Kasumi-1 (cell line): Measurements from ENCODE around the gene RUSF1.

ENCODE experiments used
- DNase-seq, 2 experiments: peaks; one replicate each; lab custom pipeline; 2025; lab: John Stamatoyannopoulos, UW

The RUSF1 gene

DNA sequence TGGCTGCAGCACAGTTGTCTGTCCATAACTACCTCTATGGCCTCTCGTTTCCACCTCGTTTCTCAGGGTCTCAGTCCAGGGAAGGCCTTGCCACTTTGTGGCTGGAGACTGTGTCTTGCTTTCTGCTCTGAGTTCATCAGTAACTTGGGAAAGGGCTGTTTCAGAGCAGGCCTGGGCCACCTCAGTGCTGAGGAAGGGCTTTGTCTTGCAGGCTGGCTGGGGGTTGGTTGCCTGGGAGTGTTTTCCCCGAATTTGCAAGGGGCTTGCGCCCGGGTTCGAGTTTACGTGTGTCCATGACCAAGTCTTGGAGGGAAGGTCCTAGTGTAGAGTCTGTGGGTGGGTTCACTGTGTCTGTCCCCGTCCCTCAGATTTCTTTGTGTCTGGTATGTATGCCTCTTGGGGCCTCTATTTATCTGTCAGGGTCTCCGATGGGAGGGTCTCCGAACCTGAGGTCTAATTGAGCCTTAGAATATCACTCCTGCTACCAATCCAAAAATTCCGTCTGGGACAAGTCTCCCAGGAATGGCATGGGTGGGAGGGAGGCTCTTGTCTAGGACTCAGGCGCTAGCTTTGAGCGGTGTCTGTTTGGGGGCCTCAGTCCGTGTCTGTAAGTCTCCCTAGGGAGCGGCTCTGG lies 36.8 kb downstream of the RUSF1 start:
- DNase-seq, result no peak

DNA sequence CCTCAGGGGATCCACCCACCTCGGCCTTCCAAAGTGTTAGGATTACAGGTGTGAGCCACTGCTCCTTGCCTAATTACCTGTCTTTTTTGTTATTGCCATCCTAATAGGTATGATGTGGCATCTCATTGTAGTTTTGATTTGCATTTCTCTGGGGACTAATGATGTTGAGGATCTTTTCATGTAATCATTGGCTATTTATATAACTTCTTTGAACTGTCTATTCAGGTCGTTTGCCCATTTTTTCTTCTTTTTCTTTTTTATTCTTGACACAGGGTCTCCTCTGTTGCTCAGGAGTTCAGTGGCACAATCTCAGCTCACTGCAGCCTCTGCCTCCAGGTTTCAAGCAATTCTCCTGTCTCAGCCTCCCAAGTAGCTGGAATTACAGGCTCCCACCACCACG lies 37.6 kb downstream of the RUSF1 start:
- no peak for DNase-seq

DNA sequence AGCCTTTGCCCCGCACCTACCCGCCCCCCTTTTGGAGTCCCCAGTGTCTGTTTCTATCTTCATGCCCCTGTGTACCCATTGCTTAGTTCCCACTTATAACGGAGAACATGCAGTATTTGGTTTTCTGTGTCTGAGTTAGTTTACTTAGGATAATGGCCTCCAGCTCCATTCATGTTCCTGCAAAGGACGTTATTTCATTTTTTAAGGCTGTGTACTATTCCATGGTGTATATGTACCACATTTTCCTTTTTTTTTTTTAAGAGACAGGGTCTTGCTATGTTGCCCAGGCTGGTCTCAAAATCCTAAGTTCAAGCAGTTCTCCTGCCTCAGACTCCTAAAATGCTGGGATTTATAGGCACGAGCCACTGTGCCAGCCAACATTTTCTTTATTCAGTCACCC lies 40.3 kb downstream of the RUSF1 start:
- no peak for DNase-seq

DNA sequence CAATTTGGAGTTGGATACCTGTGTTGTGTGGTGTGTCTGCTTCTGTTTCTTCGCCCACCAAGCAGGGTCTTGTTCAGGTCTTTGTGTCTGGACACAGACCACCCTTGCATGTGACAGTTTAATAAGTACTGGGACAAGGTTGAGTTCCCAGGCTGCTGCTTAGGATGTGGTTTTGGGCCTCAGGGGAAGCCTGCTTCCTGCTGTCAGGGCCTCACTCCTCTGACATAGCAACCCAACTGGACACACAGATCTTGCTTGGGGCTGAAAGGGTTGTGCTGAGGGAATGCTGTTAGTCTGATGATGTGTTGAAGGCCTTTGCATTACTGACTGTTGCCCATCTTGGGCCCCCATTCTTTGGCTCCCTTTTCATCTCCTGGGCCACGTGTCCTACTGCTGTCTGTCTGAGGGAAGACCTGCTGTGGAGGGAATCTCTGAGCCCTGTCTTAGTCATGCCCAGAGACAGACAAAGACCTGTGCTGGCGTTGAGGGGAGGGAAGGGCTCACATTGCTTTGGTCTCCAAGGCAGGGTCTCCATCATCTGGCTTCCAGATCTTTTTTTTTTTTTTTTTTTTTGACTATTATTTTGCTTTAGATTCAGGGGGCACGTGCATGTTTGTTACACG lies 40.9 kb downstream of the RUSF1 start:
- DNase-seq, result peak; percentile 31 to 50

DNA sequence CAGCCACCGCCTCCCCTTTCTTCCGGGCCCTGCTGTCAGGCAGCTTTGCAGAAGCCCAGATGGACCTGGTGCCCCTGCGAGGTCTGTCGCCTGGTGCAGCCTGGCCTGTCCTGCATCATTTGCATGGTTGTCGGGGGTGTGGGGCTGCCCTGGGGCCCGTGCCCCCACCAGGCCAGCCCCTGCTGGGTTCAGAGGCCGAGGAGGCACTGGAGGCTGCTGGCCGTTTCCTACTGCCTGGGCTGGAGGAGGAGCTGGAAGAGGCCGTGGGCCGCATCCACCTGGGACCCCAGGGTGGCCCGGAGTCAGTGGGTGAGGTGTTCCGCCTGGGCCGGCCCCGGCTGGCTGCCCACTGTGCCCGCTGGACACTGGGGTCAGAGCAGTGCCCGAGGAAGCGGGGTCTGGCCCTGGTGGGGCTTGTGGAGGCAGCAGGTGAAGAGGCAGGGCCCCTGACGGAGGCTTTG lies 41.8 kb downstream of the RUSF1 start:
- no peak for DNase-seq

DNA sequence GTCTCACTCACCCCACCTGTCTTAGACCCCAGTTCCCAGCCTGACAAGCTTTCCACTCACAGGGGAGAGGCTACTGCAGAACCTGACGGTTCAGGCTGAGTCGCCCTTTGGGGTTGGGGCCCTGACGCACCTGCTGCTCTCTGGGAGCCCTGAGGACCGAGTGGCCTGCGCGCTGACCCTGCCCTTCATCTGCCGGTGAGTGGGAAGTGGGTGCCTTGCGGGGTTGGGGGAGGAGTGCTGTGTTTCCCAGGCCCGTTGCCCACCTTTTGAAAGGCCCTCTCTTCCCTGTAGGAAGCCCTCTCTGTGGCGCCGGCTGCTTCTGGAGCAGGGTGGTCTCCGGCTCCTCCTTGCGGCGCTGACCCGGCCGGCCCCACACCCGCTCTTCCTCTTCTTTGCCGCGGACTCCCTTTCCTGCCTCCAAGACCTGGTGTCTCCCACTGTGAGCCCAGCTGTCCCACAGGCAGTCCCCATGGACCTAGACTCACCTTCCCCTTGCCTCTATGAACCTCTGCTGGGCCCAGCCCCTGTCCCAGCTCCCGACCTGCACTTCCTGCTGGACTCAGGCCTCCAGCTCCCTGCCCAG lies 42.3 kb downstream of the RUSF1 start:
- no peak for DNase-seq

DNA sequence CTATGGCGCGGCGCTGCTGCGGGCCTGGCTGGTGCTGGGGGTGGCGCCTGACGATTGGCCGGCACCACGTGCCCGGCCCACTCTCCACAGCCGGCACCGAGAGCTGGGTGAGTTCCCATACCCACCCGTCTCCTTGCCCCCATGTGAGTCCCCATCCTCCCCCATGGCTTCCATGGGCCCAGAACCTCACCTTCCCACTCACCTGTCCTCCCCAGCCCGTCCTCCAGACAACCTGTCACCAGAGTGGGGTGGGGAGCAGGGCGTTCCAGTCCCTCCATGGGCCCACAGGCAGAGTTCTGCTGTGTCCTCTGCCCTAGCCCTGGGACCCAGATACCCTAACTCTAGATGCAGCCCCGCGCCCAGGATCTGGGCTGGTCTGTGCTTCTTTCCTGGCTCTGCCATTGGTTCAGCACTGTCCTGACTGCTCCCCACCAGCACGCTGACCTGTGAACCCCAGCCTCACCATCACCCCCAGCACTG lies 43.4 kb downstream of the RUSF1 start:
- DNase-seq, result no peak

DNA sequence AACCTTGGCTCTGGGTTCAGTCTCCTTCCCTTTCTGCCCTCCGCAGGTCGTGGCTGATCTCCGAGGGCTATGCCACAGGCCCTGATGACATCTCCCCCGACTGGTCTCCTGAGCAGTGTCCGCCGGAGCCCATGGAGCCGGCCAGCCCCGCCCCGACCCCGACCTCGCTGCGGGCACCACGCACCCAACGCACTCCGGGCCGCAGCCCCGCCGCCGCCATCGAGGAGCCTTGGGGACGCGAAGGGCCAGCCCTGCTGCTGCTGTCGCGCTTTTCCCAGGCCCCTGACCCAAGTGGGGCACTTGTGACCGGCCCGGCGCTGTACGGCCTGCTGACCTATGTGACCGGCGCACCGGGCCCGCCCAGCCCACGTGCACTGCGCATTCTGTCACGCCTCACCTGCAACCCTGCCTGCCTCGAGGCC lies 43.8 kb downstream of the RUSF1 start:
- DNase-seq, result no peak

DNA sequence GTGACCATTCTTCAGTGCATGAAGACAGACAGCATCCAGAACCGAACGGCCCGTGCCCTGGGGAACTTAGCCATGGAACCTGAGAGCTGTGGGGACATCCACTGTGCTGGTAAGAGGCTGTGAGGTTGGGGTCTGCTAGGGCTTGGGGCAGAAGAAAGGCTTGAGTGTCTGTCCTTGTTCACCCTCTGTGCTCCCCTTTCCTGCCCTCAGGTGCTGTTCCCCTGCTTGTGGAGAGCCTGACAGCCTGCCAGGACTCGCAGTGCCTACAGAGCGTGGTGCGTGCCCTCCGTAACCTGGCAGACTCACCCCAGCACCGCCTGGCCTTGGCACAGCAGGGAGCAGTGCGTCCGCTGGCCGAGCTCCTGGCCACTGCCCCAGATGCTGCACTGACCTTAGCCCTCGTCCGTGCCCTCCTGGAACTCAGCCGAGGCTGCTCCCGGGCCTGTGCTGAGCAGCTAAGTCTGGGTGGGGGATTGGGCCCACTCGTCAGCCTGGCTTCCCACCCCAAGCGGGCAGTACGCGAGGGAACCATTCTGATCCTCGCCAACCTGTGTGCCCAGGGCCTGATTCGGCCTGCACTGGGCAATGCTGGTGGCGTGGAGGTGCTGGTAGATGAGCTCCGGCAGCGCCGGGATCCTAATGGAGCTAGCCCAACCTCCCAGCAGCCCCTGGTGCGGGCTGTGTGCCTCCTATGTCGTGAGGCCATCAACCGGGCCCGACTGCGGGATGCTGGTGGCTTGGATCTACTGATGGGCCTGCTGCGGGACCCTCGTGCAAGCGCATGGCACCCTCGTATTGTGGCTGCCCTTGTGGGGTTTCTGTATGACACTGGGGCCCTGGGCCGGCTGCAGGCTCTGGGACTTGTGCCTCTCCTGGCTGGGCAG lies 46.0 kb downstream of the RUSF1 start:
- no peak for DNase-seq

DNA sequence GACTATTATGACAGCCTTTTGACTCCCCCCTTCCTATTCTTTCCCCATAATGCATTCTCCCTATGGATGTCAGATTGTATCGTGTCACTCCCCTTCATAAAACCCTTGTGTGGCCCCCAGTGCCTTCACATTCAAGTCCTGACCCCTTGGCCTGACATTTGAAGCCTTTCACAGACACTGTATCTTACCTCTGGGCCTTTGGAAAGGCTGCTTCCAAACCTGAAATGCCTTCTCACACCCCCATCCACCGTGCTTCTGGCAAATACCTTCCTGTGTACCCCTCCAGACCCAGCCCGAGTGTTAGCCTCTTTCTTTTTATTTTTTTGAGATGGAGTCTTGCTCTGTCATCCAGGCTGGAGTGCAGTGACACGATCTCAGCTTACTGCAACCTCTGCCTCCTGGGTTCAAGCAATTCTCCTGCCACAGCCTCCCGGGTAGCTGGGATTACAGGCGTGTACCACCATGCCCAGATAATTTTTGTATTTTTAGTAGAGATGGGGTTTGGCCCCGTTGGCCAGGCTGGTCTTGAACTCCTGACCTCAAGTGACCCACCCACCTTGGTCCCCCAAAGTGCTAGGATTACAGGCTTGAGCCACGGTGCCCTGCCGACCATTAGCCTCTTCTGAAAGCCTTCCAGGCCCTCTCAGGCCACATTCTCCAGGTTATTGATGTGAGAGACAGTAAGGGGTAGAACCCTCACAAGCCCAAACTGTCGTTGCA lies 46.8 kb downstream of the RUSF1 start:
- no peak for DNase-seq

DNA sequence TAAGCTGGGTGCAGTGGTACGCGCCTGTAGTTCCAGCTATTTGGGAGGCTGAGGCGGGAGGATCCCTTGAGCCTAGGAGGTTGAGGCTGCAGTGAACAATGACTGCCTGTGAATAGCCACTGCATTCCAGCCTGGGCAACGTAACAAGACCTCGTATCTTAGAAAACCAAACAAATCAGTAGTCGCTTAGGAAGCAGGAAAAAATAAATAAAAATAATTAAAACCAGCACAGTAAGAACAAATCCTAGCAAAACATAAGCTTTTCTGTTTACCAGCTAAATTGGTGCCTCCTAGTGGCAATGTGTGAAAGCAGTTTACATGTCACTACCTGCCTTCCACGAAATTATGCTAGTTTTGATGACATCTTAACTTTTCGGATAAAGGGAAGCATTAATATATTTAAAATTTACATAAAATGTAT lies 47.6 kb downstream of the RUSF1 start:
- DNase-seq, result peak; percentile 28 to 37

DNA sequence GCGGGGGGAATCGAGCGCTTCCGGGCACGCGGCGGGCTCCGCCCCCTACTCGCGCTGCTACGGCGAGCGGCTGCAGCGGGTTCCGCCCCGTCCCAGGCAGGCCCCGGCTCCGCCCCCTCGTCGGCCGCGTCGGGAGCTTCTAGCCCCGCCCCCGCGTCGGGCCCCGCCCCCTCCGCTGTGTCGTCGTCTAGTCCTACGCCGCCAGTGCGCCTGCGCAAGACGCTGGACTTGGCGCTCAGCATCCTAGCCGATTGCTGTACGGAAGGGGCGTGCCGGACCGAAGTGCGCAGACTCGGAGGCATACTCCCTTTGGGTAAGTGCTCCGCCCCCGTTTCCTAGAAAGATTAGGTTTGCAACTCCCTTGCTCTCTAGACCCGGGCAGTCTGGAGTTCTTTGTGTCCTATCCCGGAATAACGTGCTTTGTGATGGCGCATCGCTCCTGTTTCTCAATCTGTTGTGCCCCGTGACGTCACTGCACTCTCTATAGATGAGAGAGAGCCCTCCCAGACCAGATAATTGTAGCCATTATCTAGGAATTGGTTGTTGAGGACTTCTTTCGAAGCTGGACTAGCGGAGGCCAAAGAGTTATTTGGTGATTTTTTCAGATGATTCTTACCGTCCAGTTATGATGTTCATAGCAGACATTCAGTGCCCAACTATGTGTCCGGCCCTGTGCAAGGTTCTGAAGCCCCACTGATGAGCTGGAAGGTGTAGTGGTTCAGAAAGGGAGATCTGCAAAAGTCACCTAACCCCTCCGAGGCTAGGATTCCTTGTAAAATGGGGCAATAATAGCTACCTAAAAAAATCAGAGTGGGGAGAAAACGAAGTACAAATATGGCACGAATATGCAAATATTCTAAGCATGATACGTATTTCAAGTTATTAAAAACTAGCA lies 48.3 kb downstream of the RUSF1 start:
- DNase-seq, result peak; percentile 89 to 91

DNA sequence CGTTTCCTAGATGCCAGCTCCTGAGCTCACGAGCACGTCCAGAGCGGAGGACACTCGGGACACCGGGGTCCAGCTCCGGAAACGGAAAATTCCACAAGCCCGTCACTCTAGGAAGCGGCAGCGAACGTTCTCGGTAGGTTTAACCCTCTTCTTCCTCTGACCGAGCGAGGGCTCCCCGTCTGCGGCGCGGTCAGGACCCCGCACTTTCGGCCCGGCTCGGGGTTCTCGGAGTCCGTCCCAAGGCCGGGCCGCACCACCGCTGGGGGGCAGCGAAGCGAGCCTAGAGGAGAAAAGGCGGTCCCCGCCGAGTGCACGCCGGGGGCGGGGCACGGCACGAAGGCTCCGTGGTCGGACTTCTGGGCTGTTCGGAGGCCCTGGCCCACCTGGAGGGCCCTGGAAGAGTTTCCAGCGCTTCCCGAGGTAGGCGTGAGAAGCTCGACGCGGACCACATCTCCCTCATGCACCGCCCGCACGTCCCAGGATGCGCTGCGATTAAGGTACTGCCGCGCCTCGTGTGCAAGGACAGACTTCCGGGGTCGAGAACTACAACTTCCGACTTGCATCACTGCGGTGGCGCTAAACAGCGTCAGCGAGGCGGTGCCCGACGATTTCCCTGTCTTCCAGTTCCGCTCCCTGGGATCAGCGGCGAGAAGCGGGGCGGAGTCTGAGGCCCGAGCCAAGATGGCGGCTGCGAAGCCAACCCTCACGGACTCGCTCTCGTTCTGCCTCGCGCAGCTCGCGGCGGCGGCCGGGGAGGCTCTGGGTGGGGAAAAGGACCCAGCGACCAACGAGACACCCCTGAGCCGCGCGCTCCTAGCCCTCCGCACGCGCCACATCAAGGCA lies 49.1 kb downstream of the RUSF1 start, which contains the start of gene ARMC5:
TSS of gene ARMC5 (plus strand) at position 658 of the 843 bp plus-strand sequence. CDS start at position 682, 24 bp downstream.
- DNase-seq, result peak; percentile 85 to 90

DNA sequence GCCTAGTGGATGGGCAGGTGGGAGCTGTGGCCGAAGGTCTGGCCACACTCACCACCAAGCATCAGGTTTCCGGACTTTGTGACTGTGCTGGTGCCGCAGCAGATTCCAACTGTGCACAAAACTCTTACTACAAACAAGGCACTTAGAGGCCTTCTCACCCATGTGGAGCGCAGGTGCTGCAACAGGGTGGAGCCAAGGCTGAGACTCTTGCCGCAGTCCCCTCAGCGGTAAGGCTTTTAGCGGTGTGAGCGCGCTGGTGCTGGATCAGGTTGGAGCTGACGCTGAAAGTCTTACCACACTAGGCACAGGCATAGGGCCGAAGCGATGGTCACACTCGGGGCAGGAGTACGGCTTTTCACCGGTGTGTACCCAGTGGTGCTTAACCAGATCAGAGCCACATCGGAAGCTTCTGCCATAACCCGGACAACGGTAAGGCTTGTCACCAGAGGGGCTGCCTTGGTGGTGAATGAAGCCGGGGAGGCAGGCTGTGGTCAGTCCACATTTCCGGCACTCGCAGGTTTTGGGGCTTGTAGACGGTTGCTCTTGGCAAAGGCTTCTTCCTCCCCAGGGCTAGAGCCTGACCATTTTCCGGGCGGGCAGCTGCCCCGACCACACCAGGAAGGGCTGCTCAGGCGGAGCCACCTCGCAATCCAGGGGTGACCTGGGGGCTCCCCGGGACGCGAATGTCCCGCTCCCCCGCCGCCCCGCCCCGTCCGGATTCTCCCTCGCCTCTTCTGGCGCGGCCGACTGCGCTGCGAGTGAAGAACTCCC lies 49.9 kb downstream of the RUSF1 start:
- peak; percentile 42 to 52 for DNase-seq

DNA sequence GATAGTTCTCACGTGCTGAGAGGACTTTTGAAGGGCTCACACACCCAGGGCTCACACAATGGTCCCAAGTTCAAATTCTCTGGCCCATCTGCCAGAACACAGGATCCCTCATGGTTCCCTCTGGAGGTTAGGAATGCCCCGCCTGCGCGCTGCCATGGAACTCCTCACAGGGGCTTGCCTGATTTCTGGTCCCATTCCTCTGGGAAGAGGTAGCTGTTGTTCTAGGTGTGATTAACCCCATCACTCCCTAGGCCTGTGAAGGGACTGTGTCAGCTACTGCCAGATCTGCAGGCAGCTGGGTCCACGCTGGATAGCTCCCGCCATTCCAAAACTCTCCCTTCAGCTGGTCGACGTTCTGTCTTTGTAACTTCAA lies 51.2 kb downstream of the RUSF1 start:
- DNase-seq, result no peak

DNA sequence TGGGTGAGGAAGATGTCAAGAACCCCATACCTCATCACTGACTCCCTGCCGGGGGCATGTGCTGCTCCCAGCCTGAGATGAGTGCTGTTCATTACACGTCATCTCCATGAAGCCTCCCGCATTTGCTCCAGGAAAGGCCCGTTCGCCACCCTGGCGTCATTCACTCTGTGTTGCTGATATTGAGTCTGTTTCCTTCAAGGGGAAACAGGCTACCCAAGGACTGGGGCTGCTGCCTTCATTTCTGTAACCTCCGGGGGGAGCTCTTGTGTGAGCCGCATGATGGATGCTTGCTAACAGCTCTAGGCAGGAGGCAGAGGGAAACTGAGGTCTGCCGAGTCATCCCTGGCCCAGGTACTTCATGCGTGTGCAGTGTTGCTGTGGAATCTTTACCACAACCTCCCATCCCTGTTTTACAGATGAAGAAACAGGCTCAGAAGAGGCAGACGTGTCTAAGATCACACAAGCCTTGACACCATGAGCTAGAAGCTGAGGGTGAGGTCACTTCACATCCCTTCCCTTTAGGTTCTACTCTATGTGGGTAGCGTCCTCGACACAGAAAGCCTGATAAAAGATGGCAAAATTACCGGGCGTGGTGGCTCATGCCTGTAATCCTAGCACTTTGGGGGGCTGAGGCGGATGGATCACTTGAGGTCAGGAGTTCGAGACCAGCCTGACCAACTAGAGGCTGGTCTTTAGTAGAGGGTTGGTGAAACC lies 52.4 kb downstream of the RUSF1 start:
- peak in 1 of 2 experiments; percentile 19 for DNase-seq

DNA sequence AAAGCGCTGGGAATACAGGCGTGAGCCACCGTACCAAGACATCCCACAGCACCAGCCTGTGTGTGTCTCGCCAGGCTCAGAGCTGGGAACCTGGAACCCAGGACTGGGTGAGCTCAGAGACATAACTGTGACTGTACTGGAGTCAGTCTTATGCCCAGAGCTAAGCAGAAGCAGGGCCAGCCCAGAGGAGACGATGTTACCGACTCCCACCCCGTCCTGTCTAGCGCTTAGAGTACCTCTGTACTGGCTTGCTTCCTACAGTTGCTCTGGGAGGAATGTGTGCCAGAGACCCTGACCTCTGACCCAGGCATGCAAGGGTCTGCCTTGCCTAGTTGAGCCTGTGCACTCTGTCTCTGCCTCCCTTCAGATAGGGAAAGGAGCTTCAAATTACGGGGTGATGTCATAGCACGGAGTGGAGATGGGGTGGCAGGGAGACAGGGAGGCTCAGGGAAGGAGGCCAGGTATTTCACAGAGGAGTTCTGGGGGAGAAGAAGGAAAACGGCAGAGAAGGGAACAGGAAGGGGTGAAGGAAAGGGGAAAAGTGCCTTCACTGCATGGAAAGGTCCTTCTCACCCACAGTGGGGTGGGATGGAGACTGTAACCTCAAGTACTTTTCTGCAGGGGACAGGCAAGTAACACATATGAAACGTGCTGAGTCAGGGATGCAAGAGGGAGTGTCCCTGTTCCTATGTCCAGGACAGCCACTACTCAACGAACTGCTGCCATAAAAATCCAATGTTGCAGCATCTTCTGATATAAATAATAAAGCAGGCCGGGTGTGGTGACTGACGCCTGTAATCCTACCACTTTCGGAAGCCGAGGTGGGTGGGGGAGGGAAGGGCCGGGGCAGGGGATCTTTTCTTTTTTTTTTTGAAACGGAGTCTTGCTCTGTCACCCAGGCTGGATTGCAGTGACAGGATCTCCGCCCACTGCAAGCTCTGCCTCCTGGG lies 54.7 kb downstream of the RUSF1 start:
- no peak for DNase-seq
